GM10248 (cell line): Measurements from ENCODE around the gene C20orf141.

Experiments
- CTCF ChIA-PET: fragments of 300-600 bp; sonication (Branson Sonifier 250); formaldehyde crosslinking; extraction: SDS; loops from one replicate; lab custom pipeline; 2021; ENCODE audit warnings: antibody characterized with exemption; lab: Yijun Ruan, JAX
- POLR2A ChIA-PET: fragments of 350-650 bp; sonication (Branson Sonifier 250); formaldehyde crosslinking; extraction: SDS; loops from one replicate; lab custom pipeline; 2020; ENCODE audit warnings: antibody characterized with exemption; lab: Yijun Ruan, JAX
- DNase-seq: peaks from one replicate; pipeline ENCODE4 v3.0.0; 2012; ENCODE audit errors: extremely low spot score
- CTCF ChIP-seq: IDR thresholded peaks from 2 replicates; pipeline ENCODE4 v1.5.1; 2012; ENCODE audit warnings: mild to moderate bottlenecking, low read depth; ENCODE audit errors: extremely low read depth, missing control alignments, control extremely low read depth

The C20orf141 gene

DNA sequence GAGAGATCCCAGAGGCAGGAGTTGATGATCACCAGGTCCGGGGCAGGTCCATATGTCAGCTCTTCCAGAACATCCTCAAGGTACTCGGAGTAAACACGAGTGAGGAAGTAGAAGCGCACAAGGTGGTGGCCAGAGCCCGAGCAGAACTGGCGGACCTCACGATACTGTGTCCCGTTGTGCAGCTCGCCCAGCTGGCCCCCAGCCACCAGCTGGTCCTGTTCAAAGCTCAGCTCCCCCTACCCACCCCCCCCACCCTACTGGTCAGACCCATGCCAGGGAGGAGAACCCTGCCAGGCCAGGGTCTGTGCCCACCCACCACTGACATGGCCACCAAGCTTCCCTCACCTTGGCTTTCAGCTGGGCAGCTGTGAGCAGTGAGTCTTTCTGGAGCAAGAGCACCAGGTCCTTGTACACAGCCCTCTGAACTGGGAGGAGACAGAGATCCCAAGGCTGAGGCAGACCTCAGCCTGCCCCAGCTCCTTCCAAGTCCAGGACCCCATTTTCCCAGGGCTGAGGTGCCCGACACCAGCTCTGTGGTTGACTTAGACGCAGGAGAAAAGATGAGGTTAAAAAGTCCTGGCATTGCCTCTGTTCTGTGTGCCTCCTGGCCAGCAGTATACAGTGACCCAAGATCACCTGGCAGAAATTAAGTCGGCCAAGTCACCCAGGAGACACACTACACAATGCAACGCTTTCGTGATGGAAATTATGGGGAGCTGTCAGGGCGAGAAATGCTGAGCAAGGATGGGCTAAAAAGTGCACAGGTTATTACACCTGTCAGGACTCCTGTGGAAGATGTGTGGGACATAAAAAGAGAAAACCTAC, 24.3 kb downstream of the C20orf141 start:
- no peak for TF ChIP-seq CTCF
- ChIA-PET CTCF (interaction anchor here (1.2 to 1.7 kb wide), 5 partner anchors 12 to 149 kb away, joined by 3 to 5 read pairs (median 5); no protein-coding TSS in a partner anchor), POLR2A (interaction anchor here (0.6 to 0.7 kb wide), 2 partner anchors 68 to 263 kb away, joined by 4 to 6 read pairs; no protein-coding TSS in a partner anchor)
- peak; percentile 20 for DNase-seq

DNA sequence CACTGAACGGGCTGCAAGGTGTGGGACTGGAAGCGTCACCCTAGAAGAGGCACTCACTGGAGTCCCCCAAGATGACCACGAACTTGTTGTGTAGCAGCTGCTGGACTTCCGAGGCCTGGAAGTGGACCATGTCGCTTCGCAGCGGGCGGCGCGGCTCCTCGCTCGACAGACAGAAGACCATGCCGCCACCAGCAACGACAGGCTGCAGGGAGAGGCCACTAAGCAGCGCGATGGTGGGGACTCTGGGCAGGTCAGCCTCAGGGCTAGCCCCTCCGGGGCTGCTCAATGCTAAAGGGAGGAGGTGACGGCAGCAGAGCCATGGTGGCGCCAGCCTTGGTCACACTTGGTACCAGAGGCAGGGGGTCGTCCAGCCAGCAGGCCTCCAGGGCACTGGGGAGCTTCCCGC, 24.9 kb downstream of the C20orf141 start:
- ChIA-PET POLR2A (interaction anchor here (1.2 kb wide), 1 partner anchor 33 kb away, joined by 3 read pairs; no protein-coding TSS in a partner anchor), CTCF (interaction anchor here (1.3 to 1.7 kb wide), 3 partner anchors 12 to 148 kb away, joined by 3 to 5 read pairs (median 3); no protein-coding TSS in a partner anchor)
- no peak for TF ChIP-seq CTCF
- no peak for DNase-seq

GRCh38 chr20:2840138-2840966, 25.6 kb downstream of the C20orf141 start, which contains the start of the genes PCED1A and VPS16:
TSS of gene PCED1A (minus strand) at chr20:2840655. CDS start at chr20:2839912, 743 bp downstream.
TSS of gene VPS16 (plus strand) at chr20:2840745. CDS start at chr20:2840775, 30 bp downstream.
- peak; percentile 98 for DNase-seq
- TF ChIP-seq CTCF: no peak
- CTCF ChIA-PET: interaction anchor here (0.9 to 1.7 kb wide), 4 partner anchors 12 to 147 kb away, joined by 3 to 5 read pairs (median 4); no protein-coding TSS in a partner anchor
- POLR2A ChIA-PET: interaction anchor here (1.2 kb wide), 1 partner anchor 32 kb away, joined by 3 read pairs; no protein-coding TSS in a partner anchor

DNA sequence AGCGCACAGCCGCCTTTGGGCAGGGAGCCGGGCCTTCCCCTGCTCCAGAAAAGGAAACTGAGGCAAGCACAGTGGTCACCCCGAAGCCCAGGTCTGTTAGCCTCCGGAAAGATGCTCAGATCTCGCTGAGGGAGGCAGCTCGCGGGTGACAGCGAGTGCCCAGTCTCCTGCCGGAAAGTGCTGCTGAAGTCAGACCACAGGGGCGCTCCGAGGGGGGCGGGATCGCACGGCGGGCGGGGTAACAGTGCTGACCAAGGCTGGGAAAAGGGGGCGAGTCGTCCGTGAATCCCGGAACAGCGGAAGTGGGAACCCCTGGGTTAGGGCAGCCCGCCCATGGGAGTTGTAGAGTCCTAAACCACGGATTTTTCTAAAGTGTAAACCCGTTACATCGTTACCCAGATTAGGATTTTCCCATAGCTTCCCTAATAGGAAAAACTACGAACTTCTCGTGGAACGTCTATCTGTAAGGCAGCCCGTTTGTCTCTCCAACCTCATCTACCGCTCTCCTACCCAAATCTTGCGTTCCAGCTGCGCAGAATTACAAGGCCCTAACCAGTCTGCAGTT, 26.3 kb downstream of the C20orf141 start:
- peak; percentile 67 for DNase-seq
- TF ChIP-seq CTCF: no peak
- CTCF ChIA-PET: interaction anchor here (0.9 kb wide), 1 partner anchor 11 kb away, joined by 4 read pairs; no protein-coding TSS in a partner anchor
- POLR2A ChIA-PET: interaction anchor here (1.2 kb wide), 1 partner anchor 31 kb away, joined by 3 read pairs; no protein-coding TSS in a partner anchor

GRCh38 chr20:2845607-2846006, 30.8 kb downstream of the C20orf141 start:
- CTCF ChIA-PET: no interaction called here
- no peak for TF ChIP-seq CTCF
- no peak for DNase-seq
- POLR2A ChIA-PET: no interaction called here

DNA sequence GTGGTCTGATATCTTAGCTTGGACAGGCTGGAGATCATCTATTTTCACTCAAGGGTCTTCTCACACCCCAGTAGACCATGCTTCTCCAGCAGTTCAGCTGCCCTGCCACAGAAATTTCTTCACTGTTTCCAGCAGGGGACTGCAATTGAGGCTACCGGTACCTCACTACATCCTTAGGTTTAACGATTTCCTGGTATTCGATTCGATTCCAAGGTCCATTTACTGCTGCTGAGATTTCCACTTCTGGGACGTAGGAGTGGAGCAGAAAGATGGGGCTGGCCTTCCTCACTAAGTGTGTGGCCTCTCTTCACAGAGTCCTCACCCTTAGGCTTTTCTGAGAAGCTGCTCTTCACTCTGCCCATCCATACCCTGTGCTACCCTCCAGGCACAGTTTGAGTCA, 31.9 kb downstream of the C20orf141 start:
- TF ChIP-seq CTCF: no peak
- ChIA-PET POLR2A (no interaction called here), CTCF (interaction anchor here (1.6 kb wide), 1 partner anchor 41 kb away, joined by 3 read pairs; no protein-coding TSS in a partner anchor)
- no peak for DNase-seq
